ENCODE results near the gene PPM1L.

PPM1L gene

DNA sequence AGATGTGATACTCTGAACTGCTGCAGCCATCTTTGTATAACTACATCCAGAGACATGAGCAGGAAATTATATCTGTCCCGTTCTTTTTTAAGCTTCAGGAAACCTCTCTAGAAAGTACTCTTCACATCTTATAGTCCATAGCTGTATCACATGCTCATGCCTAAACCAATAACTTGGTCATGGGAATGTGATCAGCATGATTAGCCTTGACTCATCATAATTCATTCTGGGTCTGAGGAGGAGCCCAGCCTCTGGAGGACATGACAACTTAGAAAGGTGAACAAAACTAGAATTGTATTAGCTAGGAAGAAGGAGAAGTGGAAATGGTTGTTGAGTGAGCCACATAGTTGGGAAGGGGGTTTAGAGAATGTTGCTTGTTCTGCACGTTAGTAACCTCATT, 12.9 kb downstream of the PPM1L start:
- Histone ChIP-seq H3K4me1 (ENCODE audit: insufficient read depth, low read length) (no peaks in the 10 kb centered on the region), H3K27me3 (ENCODE audit: insufficient read depth, low read length) (no peaks in the 10 kb centered on the region), H3K4me3 (ENCODE audit: low read length) (no peak overlapping the region)

GRCh38 chr3:160771811-160772459, 15.9 kb downstream of the PPM1L start:
- no peak overlapping the region for H3K4me3 ChIP-seq (ENCODE audit: low read length)
- no peaks in the 10 kb centered on the region for H3K27me3 ChIP-seq (ENCODE audit: insufficient read depth, low read length)
- H3K9ac ChIP-seq (ENCODE audit: low read depth, low read length), result no peak overlapping the region
- H3K36me3 ChIP-seq (ENCODE audit: insufficient read depth, low read depth, low read length), result no peaks in the 10 kb centered on the region
- no peaks in the 10 kb centered on the region for H3K9me3 ChIP-seq (ENCODE audit: insufficient read depth, low read depth, low read length)
- H3K4me1 ChIP-seq (ENCODE audit: insufficient read depth, low read length), result no peaks in the 10 kb centered on the region
- no peak overlapping the region for H3K27ac ChIP-seq (ENCODE audit: low read length)

More for the DNA sequence above, 12.9 kb downstream of the PPM1L start:
- H3K9ac ChIP-seq (ENCODE audit: low read depth, low read length), result no peak overlapping the region
- H3K9me3 ChIP-seq (ENCODE audit: insufficient read depth, low read depth, low read length), result no peaks in the 10 kb centered on the region
- H3K36me3 ChIP-seq (ENCODE audit: insufficient read depth, low read depth, low read length), result no peaks in the 10 kb centered on the region
- no peak overlapping the region for H3K27ac ChIP-seq (ENCODE audit: low read length)

DNA sequence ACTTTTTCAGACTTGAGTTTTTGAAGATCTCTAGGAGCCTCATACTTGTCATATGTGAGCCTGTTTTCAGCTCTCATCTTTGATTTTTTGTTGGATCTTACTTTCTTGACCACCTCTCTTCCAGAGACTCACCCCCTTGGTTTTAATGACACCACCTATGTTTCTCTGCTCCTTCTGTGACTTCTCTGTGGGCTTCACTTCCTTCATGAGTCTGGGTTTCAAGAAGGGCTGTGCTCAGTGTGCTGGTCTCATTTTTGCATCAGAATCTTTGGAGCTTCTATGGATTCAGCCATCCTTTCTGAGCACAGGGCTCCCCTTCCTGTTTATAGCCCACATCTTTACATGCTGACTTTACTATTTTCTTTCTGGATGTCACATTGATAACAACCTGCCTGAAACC, 17.7 kb downstream of the PPM1L start:
- Histone ChIP-seq H3K4me3 (ENCODE audit: low read length) (no peak overlapping the region), H3K36me3 (ENCODE audit: insufficient read depth, low read depth, low read length) (no peaks in the 10 kb centered on the region), H3K9ac (ENCODE audit: low read depth, low read length) (no peak overlapping the region), H3K9me3 (ENCODE audit: insufficient read depth, low read depth, low read length) (no peaks in the 10 kb centered on the region), H3K27me3 (ENCODE audit: insufficient read depth, low read length) (no peaks in the 10 kb centered on the region), H3K4me1 (ENCODE audit: insufficient read depth, low read length) (no peaks in the 10 kb centered on the region), H3K27ac (ENCODE audit: low read length) (no peak overlapping the region)

- Histone ChIP-seq H3K4me3 (ENCODE audit: low read length) (no peak overlapping the region), H3K9me3 (ENCODE audit: insufficient read depth, low read depth, low read length) (no peaks in the 10 kb centered on the region), H3K4me1 (ENCODE audit: insufficient read depth, low read length) (no peaks in the 10 kb centered on the region), H3K27ac (ENCODE audit: low read length) (no peak overlapping the region), H3K9ac (ENCODE audit: low read depth, low read length) (no peak overlapping the region), H3K27me3 (ENCODE audit: insufficient read depth, low read length) (no peaks in the 10 kb centered on the region), H3K36me3 (ENCODE audit: insufficient read depth, low read depth, low read length) (no peaks in the 10 kb centered on the region)
These were observed 18.1 kb downstream of the PPM1L start for GRCh38 chr3:160774172-160774571.

DNA sequence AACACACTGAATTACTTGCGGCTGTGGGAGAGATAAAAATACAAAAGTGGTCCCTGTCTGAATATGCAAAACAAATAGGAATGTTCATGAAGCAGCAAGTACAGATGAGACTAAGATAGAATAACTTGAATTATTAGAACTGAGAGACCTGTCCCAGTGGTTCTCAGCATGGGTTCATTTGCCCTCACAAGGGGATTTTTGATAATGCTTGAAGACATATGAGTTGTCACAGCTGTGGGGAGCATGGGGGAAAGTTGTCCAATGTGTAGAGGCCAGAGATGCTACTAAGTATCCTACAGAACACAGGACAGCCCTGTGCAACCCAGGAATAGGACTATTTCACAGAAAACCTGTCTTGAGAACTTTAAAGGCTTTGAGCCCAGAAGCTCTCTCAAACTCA, 22.4 kb downstream of the PPM1L start:
- Histone ChIP-seq H3K4me3 (ENCODE audit: low read length) (no peak overlapping the region), H3K4me1 (ENCODE audit: insufficient read depth, low read length) (no peaks in the 10 kb centered on the region), H3K27ac (ENCODE audit: low read length) (no peak overlapping the region)

DNA sequence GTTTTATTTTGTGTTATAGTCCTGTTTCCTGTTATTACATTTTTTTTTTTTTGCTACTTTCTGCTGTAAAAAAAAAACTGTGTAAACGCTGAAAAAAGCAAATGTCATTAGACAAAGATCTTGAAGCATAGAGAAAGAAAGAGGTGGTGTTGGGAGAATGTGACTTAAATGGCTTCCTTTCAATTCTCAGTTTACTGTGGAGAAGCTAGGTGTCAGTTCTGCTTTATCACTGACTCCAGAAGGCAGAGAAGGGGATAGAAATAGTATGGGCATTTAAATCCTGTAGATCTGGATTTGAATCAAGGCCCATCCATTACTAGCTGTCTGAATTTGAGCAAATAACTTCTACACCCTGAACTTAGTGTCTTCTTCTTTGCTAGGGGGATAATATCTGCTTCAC, 23.0 kb downstream of the PPM1L start:
- no peaks in the 10 kb centered on the region for H3K9me3 ChIP-seq (ENCODE audit: insufficient read depth, low read depth, low read length)

More for the DNA sequence above, 22.4 kb downstream of the PPM1L start:
- Histone ChIP-seq H3K27me3 (ENCODE audit: insufficient read depth, low read length) (no peaks in the 10 kb centered on the region), H3K36me3 (ENCODE audit: insufficient read depth, low read depth, low read length) (no peaks in the 10 kb centered on the region), H3K9me3 (ENCODE audit: insufficient read depth, low read depth, low read length) (no peaks in the 10 kb centered on the region), H3K9ac (ENCODE audit: low read depth, low read length) (no peak overlapping the region)

GRCh38 chr3:160780245-160780644, 24.2 kb downstream of the PPM1L start:
- H3K27ac ChIP-seq (ENCODE audit: low read length), result no peak overlapping the region
- H3K9ac ChIP-seq (ENCODE audit: low read depth, low read length), result no peak overlapping the region
- no peaks in the 10 kb centered on the region for H3K27me3 ChIP-seq (ENCODE audit: insufficient read depth, low read length)
- no peak overlapping the region for H3K4me3 ChIP-seq (ENCODE audit: low read length)
- 0 out of 2 replicates have a peak, but pooled peaks cover 2% of the 10 kb centered on the region for H3K4me1 ChIP-seq (ENCODE audit: insufficient read depth, low read length)
- no peaks in the 10 kb centered on the region for H3K36me3 ChIP-seq (ENCODE audit: insufficient read depth, low read depth, low read length)
- no peaks in the 10 kb centered on the region for H3K9me3 ChIP-seq (ENCODE audit: insufficient read depth, low read depth, low read length)

More for the DNA sequence above, 23.0 kb downstream of the PPM1L start:
- Histone ChIP-seq H3K27me3 (ENCODE audit: insufficient read depth, low read length) (no peaks in the 10 kb centered on the region), H3K36me3 (ENCODE audit: insufficient read depth, low read depth, low read length) (no peaks in the 10 kb centered on the region), H3K4me3 (ENCODE audit: low read length) (no peak overlapping the region), H3K4me1 (ENCODE audit: insufficient read depth, low read length) (no peaks in the 10 kb centered on the region), H3K9ac (ENCODE audit: low read depth, low read length) (no peak overlapping the region), H3K27ac (ENCODE audit: low read length) (no peak overlapping the region)

DNA sequence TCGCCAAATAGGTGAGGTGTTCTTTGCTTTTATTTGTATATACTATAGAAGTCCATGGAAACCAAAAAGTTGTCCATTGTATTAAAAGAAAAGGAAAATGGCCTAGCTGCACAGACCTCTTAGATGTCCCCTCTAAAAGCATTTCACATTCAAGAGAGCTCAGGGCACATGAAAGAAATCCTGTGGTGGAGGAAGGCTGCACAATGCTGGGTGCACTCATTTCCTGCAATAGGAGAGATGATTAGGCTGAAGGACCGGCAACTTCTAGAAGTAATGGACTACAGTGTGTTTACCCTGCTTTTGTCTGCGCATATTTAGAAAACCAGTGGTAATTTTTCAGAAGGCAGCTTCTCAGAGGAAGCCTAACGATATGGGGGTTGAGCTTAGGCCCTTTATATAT, 25.4 kb downstream of the PPM1L start:
- Histone ChIP-seq H3K27ac (ENCODE audit: low read length) (no peak overlapping the region), H3K9ac (ENCODE audit: low read depth, low read length) (no peak overlapping the region), H3K4me3 (ENCODE audit: low read length) (no peak overlapping the region)

GRCh38 chr3:160781863-160782262, 25.8 kb downstream of the PPM1L start:
- no peaks in the 10 kb centered on the region for H3K9me3 ChIP-seq (ENCODE audit: insufficient read depth, low read depth, low read length)
- H3K4me1 ChIP-seq (ENCODE audit: insufficient read depth, low read length), result 0 out of 2 replicates have a peak, but pooled peaks cover 2% of the 10 kb centered on the region
- H3K27me3 ChIP-seq (ENCODE audit: insufficient read depth, low read length), result no peaks in the 10 kb centered on the region
- H3K9ac ChIP-seq (ENCODE audit: low read depth, low read length), result no peak overlapping the region
- H3K27ac ChIP-seq (ENCODE audit: low read length), result no peak overlapping the region
- no peaks in the 10 kb centered on the region for H3K36me3 ChIP-seq (ENCODE audit: insufficient read depth, low read depth, low read length)
- H3K4me3 ChIP-seq (ENCODE audit: low read length), result no peak overlapping the region

More for the DNA sequence above, 25.4 kb downstream of the PPM1L start:
- Histone ChIP-seq H3K4me1 (ENCODE audit: insufficient read depth, low read length) (0 out of 2 replicates have a peak, but pooled peaks cover 2% of the 10 kb centered on the region), H3K9me3 (ENCODE audit: insufficient read depth, low read depth, low read length) (no peaks in the 10 kb centered on the region), H3K36me3 (ENCODE audit: insufficient read depth, low read depth, low read length) (no peaks in the 10 kb centered on the region), H3K27me3 (ENCODE audit: insufficient read depth, low read length) (no peaks in the 10 kb centered on the region)

- Histone ChIP-seq H3K27me3 (ENCODE audit: insufficient read depth, low read length) (no peaks in the 10 kb centered on the region), H3K9ac (ENCODE audit: low read depth, low read length) (no peak overlapping the region), H3K36me3 (ENCODE audit: insufficient read depth, low read depth, low read length) (no peaks in the 10 kb centered on the region), H3K9me3 (ENCODE audit: insufficient read depth, low read depth, low read length) (no peaks in the 10 kb centered on the region), H3K4me1 (ENCODE audit: insufficient read depth, low read length) (0 out of 2 replicates have a peak, but pooled peaks cover 2% of the 10 kb centered on the region), H3K4me3 (ENCODE audit: low read length) (no peak overlapping the region), H3K27ac (ENCODE audit: low read length) (no peak overlapping the region)
These were observed 28.8 kb downstream of the PPM1L start for GRCh38 chr3:160784853-160785252.

DNA sequence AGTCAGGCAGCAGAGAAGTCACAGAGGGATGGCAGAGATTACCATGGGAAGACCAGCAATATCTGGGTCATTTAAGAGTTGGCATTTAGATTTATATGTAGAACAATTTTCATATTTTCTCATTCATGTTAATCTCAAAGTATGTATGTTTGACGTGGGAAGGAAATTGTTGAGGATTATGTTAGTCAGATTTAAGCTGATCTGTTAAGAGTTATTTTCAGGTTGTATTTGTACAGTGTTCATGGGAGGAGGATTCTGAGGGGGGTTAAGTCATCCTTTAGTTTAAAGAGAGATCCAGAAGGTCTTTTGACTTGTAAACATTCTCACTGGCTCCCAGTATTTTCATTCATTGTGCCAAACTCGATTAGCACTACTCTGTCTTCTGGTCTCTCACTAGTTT, 34.7 kb downstream of the PPM1L start:
- H3K4me3 ChIP-seq (ENCODE audit: low read length), result no peak overlapping the region
- H3K36me3 ChIP-seq (ENCODE audit: insufficient read depth, low read depth, low read length), result no peaks in the 10 kb centered on the region
- no peak overlapping the region for H3K9ac ChIP-seq (ENCODE audit: low read depth, low read length)
- no peak overlapping the region for H3K27ac ChIP-seq (ENCODE audit: low read length)
- peaks cover 9% of the 10 kb centered on the region for H3K4me1 ChIP-seq (ENCODE audit: insufficient read depth, low read length)
- H3K27me3 ChIP-seq (ENCODE audit: insufficient read depth, low read length), result no peaks in the 10 kb centered on the region
- no peaks in the 10 kb centered on the region for H3K9me3 ChIP-seq (ENCODE audit: insufficient read depth, low read depth, low read length)

- peaks cover 21% of the 10 kb centered on the region for H3K4me1 ChIP-seq (ENCODE audit: insufficient read depth, low read length)
- H3K9ac ChIP-seq (ENCODE audit: low read depth, low read length), result no peak overlapping the region
- H3K9me3 ChIP-seq (ENCODE audit: insufficient read depth, low read depth, low read length), result no peaks in the 10 kb centered on the region
- no peak overlapping the region for H3K27ac ChIP-seq (ENCODE audit: low read length)
- no peak overlapping the region for H3K4me3 ChIP-seq (ENCODE audit: low read length)
- no peaks in the 10 kb centered on the region for H3K27me3 ChIP-seq (ENCODE audit: insufficient read depth, low read length)
- no peaks in the 10 kb centered on the region for H3K36me3 ChIP-seq (ENCODE audit: insufficient read depth, low read depth, low read length)
These were observed 36.5 kb downstream of the PPM1L start for GRCh38 chr3:160792540-160792939.
